ENCODE data around the gene PRCC.

The PRCC gene

DNA sequence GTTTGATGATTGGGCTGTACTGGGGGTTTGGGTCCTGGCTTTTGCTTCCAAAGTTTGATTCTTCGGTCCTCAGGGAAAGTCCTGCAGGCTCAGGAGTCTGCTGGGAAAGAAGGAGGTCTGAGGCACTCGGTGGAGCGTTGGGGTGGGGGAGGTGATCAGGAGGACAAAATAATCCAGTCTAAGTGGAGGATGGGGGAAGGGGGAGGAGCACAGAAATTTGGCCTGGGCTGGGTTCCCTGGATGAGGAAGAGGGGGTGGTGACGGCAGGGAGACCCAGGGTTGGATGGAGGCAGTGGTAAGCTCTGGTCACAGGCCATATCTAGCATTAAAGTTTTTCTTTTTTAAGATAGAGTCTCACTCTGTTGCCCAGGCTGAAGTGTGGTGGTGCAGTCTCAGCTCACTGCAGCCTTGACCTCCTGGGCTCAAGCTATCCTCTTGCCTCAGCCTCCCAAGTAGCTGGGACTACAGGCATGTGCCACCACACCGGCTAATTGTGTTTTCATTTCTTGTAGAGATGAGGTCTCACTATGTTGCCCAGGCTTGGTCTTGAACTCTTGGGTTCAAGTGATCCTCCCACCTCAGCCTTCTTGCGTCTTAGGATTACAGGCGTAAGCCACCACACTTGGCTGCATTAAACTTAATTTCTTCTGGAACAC lies 42.5 kb downstream of the PRCC start:
- H3K4me3 ChIP-seq (ENCODE audit: low read depth, low read length): no peak overlapping the region
- no peaks in the 10 kb centered on the region for H3K36me3 ChIP-seq (ENCODE audit: control insufficient read depth, insufficient read depth, low read length)

DNA sequence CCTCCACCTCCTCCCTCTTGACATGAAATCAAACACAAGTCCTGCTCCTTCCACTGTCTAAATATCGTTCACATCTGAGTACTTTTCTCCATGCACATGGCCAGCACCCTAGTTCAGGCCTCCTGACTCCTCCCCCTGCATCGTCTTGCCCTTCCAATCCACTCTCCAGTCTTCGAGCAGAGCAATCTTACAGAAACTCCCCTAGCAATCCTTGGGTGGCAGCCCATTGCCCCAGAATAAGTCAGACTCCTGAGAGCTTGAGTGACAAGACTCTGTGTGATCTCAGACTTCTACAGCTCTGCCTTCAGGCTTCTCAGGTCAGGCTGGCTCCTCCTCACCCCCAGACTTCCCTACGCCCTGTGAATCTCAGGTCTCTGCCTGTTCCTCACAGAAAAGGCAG lies 43.8 kb downstream of the PRCC start:
- peaks cover 44% of the 10 kb centered on the region for H3K27me3 ChIP-seq (ENCODE audit: control insufficient read depth, insufficient read depth, low read length)
- H3K9ac ChIP-seq (ENCODE audit: low read depth, low read length): no peak overlapping the region
- H3K27ac ChIP-seq (ENCODE audit: low read depth, low read length): no peak overlapping the region
- H3K9me3 ChIP-seq (ENCODE audit: control insufficient read depth, insufficient read depth, low read length): no peaks in the 10 kb centered on the region
- no peak overlapping the region for H3K4me3 ChIP-seq (ENCODE audit: low read depth, low read length)
- H3K36me3 ChIP-seq (ENCODE audit: control insufficient read depth, insufficient read depth, low read length): no peaks in the 10 kb centered on the region
- peaks cover 8% of the 10 kb centered on the region; the same call in 1 of the 2 replicates for H3K4me1 ChIP-seq (ENCODE audit: control insufficient read depth, insufficient read depth, low read length)

More for the DNA sequence above, 42.5 kb downstream of the PRCC start:
- H3K9ac ChIP-seq (ENCODE audit: low read depth, low read length): no peak overlapping the region
- peaks cover 33% of the 10 kb centered on the region for H3K27me3 ChIP-seq (ENCODE audit: control insufficient read depth, insufficient read depth, low read length)
- no peak overlapping the region for H3K27ac ChIP-seq (ENCODE audit: low read depth, low read length)
- H3K4me1 ChIP-seq (ENCODE audit: control insufficient read depth, insufficient read depth, low read length): peaks cover 8% of the 10 kb centered on the region; the same call in 1 of the 2 replicates
- no peaks in the 10 kb centered on the region for H3K9me3 ChIP-seq (ENCODE audit: control insufficient read depth, insufficient read depth, low read length)

DNA sequence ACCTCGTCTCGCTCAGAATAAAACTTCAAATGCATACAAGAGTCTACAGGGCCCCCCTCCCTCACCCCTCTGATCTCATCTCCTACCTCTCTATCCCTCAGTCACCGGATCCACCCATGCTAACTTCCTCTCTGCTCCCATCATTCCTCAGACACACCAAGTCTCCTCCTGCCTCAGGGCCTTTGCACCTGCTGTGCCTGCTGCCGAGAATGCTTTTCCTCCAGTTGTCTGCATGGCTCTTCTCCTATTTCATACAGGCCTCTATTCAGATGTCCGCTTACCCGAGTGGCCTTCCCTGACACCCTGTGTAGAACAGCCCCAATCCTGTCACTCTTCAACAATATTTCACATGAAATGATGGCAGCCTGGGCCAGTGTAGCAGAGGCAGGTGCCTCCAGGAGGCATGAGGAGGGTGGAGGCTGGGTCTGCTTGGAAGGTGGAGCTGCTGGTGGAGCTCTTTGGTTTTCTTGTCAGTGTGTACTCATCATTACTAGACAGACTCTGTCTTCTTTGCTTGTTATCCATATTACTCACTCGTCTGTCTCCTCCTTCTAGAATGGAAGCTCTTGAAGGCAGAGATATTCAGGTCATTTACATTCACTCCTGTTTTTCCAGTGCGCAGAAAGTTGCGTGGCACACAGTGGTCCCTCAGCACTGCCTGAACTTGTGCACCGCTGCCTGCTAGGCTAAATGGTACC lies 45.1 kb downstream of the PRCC start:
- H3K27me3 ChIP-seq (ENCODE audit: control insufficient read depth, insufficient read depth, low read length): peaks cover 45% of the 10 kb centered on the region
- no peaks in the 10 kb centered on the region for H3K9me3 ChIP-seq (ENCODE audit: control insufficient read depth, insufficient read depth, low read length)
- H3K4me3 ChIP-seq (ENCODE audit: low read depth, low read length): no peak overlapping the region
- H3K4me1 ChIP-seq (ENCODE audit: control insufficient read depth, insufficient read depth, low read length): peaks cover 8% of the 10 kb centered on the region; the same call in 1 of the 2 replicates
- H3K36me3 ChIP-seq (ENCODE audit: control insufficient read depth, insufficient read depth, low read length): no peaks in the 10 kb centered on the region
- H3K27ac ChIP-seq (ENCODE audit: low read depth, low read length): no peak overlapping the region
- no peak overlapping the region for H3K9ac ChIP-seq (ENCODE audit: low read depth, low read length)

DNA sequence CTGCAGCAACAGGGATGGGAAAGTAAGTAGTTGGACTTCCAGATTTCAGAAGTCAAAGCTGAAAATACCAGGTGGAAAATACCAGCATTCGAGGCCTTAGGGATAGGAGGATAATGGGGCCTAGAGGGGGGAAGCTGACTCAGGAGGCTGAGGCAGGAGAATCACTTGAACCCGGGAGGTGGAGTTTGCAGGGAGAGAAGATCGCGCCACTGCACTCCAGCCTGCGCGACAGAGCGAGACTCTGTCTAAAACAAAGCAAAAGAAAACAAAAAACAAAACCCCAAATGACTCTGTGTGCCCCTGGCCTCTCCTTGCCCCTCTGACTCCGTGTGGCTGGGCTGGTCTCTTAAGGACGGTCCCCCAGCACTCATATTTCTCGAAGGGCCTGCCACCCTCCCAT lies 46.0 kb downstream of the PRCC start:
- H3K4me3 ChIP-seq (ENCODE audit: low read depth, low read length): peak overlapping the region; percentile 61
- peaks cover 45% of the 10 kb centered on the region for H3K27me3 ChIP-seq (ENCODE audit: control insufficient read depth, insufficient read depth, low read length)
- peaks cover 8% of the 10 kb centered on the region; the same call in 1 of the 2 replicates for H3K4me1 ChIP-seq (ENCODE audit: control insufficient read depth, insufficient read depth, low read length)
- no peaks in the 10 kb centered on the region for H3K9me3 ChIP-seq (ENCODE audit: control insufficient read depth, insufficient read depth, low read length)
- H3K9ac ChIP-seq (ENCODE audit: low read depth, low read length): peak overlapping the region; percentile 54
- H3K27ac ChIP-seq (ENCODE audit: low read depth, low read length): no peak overlapping the region
- no peaks in the 10 kb centered on the region for H3K36me3 ChIP-seq (ENCODE audit: control insufficient read depth, insufficient read depth, low read length)

DNA sequence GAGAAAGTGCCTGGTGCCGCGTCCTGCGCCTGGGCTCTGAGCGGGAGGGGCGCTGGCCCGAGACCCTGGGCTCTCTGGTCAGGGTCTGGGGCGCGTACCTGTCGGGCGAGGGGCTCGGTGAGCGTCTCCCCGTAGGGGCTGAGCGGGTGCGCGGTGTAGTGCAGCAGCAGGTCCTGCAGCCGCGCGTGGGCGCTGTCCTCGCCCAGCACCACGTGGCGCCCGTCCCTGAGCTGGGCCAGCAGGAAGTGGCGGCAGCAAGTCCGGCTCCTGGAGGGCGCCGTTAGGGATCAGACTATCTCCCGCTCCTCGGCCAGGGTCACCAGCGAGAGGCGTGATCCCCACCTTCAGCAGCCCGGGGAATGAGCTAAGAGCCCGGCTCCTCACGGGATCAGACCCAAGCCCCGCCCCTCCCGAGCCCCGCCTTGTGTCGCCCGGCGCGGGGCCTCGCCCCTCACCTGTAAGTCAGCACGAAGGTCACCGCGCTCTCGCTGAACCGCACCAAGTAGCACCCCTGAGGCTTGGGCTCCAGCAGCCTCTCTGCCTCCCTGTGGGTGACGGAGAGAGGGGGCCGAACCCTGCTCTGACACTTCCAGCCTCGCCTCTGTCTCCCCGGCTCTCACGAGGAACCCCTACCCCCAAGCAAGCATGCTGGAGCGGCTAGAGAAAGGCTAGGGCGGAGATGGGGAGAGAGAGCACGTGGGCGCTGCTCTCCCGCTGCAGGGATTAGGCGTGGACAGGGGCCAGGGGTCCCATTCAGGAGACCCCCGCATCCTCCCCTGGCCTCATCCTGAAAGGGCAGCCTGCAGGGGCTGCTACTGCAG lies 46.6 kb downstream of the PRCC start:
- Histone ChIP-seq H3K27ac (ENCODE audit: low read depth, low read length) (no peak overlapping the region), H3K4me1 (ENCODE audit: control insufficient read depth, insufficient read depth, low read length) (peaks cover 8% of the 10 kb centered on the region; the same call in 1 of the 2 replicates), H3K4me3 (ENCODE audit: low read depth, low read length) (peak overlapping the region; percentile 61), H3K9ac (ENCODE audit: low read depth, low read length) (peak overlapping the region; percentile 54), H3K27me3 (ENCODE audit: control insufficient read depth, insufficient read depth, low read length) (peaks cover 45% of the 10 kb centered on the region), H3K36me3 (ENCODE audit: control insufficient read depth, insufficient read depth, low read length) (no peaks in the 10 kb centered on the region), H3K9me3 (ENCODE audit: control insufficient read depth, insufficient read depth, low read length) (no peaks in the 10 kb centered on the region)

DNA sequence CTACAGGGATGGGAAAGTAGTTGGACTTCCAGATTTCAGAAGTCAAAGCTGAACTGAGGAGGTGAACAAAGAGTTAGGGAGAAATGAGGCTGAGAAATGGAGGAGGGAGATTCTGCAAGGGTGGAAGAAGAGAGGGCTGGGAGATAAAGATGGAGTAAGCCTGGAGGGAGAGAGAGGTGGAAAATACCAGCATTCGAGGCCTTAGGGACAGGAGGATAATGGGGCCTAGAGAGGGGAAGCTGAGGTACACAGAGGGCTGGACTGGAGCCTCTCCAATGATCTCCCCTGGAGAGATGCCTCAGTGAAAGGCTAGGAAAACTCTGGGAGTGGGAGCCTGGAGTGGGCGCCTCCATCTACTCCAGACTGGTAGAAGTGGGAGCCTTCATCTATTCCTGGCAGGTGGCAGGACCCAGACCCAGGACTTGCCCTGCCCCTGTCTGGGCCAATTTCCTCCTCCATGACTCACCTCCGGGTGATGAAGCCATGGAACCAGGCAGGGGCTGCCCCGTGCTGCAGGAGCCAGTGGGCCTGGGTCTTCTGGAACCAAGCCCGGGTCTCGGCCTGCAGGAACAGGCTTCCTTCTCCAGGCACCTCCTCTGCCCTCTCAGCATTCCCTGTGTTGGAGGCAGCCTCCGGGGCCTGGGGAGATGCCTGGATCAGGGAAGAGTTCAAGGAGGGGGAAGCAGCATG lies 47.4 kb downstream of the PRCC start:
- Histone ChIP-seq H3K4me1 (ENCODE audit: control insufficient read depth, insufficient read depth, low read length) (peaks cover 8% of the 10 kb centered on the region; the same call in 1 of the 2 replicates), H3K27ac (ENCODE audit: low read depth, low read length) (no peak overlapping the region), H3K9ac (ENCODE audit: low read depth, low read length) (no peak overlapping the region; the same call in 1 of the 2 replicates), H3K4me3 (ENCODE audit: low read depth, low read length) (no peak overlapping the region), H3K36me3 (ENCODE audit: control insufficient read depth, insufficient read depth, low read length) (no peaks in the 10 kb centered on the region), H3K27me3 (ENCODE audit: control insufficient read depth, insufficient read depth, low read length) (peaks cover 45% of the 10 kb centered on the region), H3K9me3 (ENCODE audit: control insufficient read depth, insufficient read depth, low read length) (no peaks in the 10 kb centered on the region)

DNA sequence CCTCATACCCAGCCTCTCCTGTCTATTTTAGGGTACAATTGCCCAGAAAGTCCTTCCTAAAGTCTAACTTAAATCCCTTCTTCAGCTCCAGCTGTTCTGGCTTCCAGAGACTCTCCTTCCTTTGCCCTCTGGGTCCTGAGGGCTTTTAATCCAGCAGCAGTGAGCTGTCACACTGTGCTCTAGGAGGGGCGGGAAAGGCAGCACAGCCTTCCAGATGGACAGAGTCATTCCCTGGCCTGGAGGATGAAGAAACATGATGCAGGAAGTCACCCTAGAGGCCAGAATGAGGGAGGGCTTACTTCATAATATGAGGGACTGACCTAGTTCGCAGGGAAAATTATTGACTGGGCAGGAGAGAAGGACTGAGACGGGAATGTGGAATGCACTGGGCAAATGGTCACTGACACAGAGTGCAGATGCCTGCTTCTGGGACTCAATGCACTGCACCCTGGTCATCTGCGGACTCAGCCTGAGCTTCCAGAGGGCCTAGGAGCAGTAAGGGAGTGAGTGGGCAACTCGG lies 48.0 kb downstream of the PRCC start:
- H3K9me3 ChIP-seq (ENCODE audit: control insufficient read depth, insufficient read depth, low read length): no peaks in the 10 kb centered on the region
- H3K36me3 ChIP-seq (ENCODE audit: control insufficient read depth, insufficient read depth, low read length): no peaks in the 10 kb centered on the region
- peaks cover 45% of the 10 kb centered on the region for H3K27me3 ChIP-seq (ENCODE audit: control insufficient read depth, insufficient read depth, low read length)
- H3K4me1 ChIP-seq (ENCODE audit: control insufficient read depth, insufficient read depth, low read length): peaks cover 8% of the 10 kb centered on the region; the same call in 1 of the 2 replicates
- H3K4me3 ChIP-seq (ENCODE audit: low read depth, low read length): no peak overlapping the region
- H3K9ac ChIP-seq (ENCODE audit: low read depth, low read length): no peak overlapping the region
- no peak overlapping the region for H3K27ac ChIP-seq (ENCODE audit: low read depth, low read length)

DNA sequence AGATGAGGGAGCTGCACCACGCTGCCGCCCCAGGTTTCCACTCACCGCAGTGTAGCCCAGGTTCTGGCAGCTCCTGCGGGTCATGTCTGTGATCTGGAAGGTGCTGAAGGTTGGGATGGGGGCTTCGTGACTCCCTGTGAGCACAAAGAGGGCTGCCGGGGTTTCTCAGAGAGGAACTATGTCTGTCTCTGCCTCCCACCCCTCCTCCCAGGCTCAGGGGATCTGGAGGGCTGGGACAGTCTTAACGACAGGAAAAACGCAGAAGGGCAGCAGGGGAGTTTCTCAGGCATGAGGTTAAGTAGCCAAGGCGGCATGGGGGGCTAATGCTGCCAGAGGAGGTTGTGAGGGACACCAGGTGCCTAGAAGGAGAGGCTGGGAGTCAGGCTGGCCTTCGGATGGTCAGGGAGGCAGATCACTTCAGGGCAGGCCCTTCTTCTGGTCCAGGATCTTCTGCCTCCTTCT lies 48.7 kb downstream of the PRCC start:
- H3K4me3 ChIP-seq (ENCODE audit: low read depth, low read length): no peak overlapping the region
- peaks cover 8% of the 10 kb centered on the region; the same call in 1 of the 2 replicates for H3K4me1 ChIP-seq (ENCODE audit: control insufficient read depth, insufficient read depth, low read length)
- H3K9ac ChIP-seq (ENCODE audit: low read depth, low read length): no peak overlapping the region

DNA sequence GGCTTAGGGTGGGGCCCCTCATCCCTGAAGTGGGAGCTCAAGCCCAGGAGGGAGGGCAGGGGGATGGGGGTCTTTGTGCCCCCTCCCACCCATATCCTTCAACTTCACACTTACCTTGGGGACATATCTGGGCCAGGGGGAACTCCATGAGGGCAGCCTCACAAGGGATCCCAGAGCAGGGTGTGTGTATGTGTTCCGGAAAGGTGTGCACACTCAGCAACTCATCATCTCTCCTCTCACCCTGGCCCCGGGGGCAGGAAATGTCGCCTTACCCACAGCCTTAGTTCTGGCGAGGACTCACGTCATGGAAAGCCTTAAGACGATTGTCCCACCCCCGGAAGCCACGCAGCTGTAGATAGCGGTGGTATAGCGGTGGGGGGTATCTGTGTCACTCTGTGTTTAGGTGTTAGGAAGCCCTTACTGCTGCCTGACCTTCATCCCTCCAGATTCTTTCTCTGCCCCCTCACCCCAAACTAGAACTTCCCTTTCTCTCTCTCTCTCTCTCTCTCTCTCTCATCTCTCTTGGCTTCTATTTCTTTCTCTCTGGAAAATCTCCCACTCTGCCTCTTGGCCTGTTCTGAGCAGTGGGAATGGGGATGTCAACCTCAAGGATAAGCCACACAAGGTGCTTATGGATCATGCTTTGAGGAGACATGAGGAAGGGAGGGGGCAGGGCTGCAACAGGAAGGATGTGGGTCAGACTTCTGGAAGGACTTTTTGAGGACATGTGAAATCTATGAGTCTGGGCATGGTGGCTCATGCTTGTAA lies 49.4 kb downstream of the PRCC start, which contains the start of gene SH2D2A:
Gene SH2D2A, minus strand, starts transcription at position 288 of the 768 bp plus-strand sequence. Its CDS starts 140 bp downstream, at position 148.
- Histone ChIP-seq H3K27me3 (ENCODE audit: control insufficient read depth, insufficient read depth, low read length) (peaks cover 50% of the 10 kb centered on the region), H3K9me3 (ENCODE audit: control insufficient read depth, insufficient read depth, low read length) (no peaks in the 10 kb centered on the region), H3K36me3 (ENCODE audit: control insufficient read depth, insufficient read depth, low read length) (no peaks in the 10 kb centered on the region), H3K4me3 (ENCODE audit: low read depth, low read length) (no peak within 1 kb of the TSS), H3K27ac (ENCODE audit: low read depth, low read length) (no peak within 1 kb of the TSS), H3K4me1 (ENCODE audit: control insufficient read depth, insufficient read depth, low read length) (peaks cover 8% of the 10 kb centered on the region; the same call in 1 of the 2 replicates), H3K9ac (ENCODE audit: low read depth, low read length) (no peak within 1 kb of the TSS)

More for the DNA sequence above, 48.7 kb downstream of the PRCC start:
- Histone ChIP-seq H3K9me3 (ENCODE audit: control insufficient read depth, insufficient read depth, low read length) (no peaks in the 10 kb centered on the region), H3K27me3 (ENCODE audit: control insufficient read depth, insufficient read depth, low read length) (peaks cover 45% of the 10 kb centered on the region), H3K36me3 (ENCODE audit: control insufficient read depth, insufficient read depth, low read length) (no peaks in the 10 kb centered on the region), H3K27ac (ENCODE audit: low read depth, low read length) (no peak overlapping the region)
